Stimulated activated effector memory CD8-positive, alpha-beta T cell treated with anti-CD3 and anti-CD28 coated beads, Interleukin-12 subunit alpha, Interleukin-12 subunit beta, amount 100 ng/mL, for 72 hours (primary cell): ENCODE measurements around the gene CDC5L.

Experiments
- ATAC-seq: fragments of 150-1000 bp; cut with Tn5 transposase; 2 replicates; pipeline ENCODE4 v1.10.0; 2021
- DNase-seq, 2 donors: peaks; one replicate each; pipeline ENCODE4 v3.0.0; 2021 to 2022; ENCODE audit warnings: low spot score in 2 of 2
- H3K27ac Mint-ChIP-seq: one replicate; pipeline ENCODE4 v1.8.0; 2022; ENCODE audit warnings: mild to moderate bottlenecking, mixed read lengths
- H3K36me3 Mint-ChIP-seq: one replicate; pipeline ENCODE4 v1.8.0; 2022; ENCODE audit warnings: mild to moderate bottlenecking, mixed read lengths
- H3K4me1 Mint-ChIP-seq: one replicate; pipeline ENCODE4 v1.8.0; 2022; ENCODE audit warnings: mixed read lengths
- H3K4me3 Mint-ChIP-seq: one replicate; pipeline ENCODE4 v1.8.0; 2022; ENCODE audit warnings: mild to moderate bottlenecking, mixed read lengths
- H3K9me3 Mint-ChIP-seq: one replicate; pipeline ENCODE4 v1.8.0; 2022; ENCODE audit warnings: mixed read lengths

Gene CDC5L

GRCh38 chr6:44480097-44480541 lies 92.6 kb downstream of the CDC5L start:
- DNase-seq = no peak
- no peaks in the 10 kb centered on the region for H3K9me3 Mint-ChIP-seq

GRCh38 chr6:44481056-44481455 lies 93.5 kb downstream of the CDC5L start:
- ATAC-seq = no peak

More at GRCh38 chr6:44480097-44480541, 92.6 kb downstream of the CDC5L start:
- Mint-ChIP-seq H3K27ac (no peak overlapping the region), H3K4me1 (peaks cover 5% of the 10 kb centered on the region), H3K4me3 (no peak overlapping the region), H3K36me3 (no peaks in the 10 kb centered on the region)
- no peak for ATAC-seq

GRCh38 chr6:44481760-44482159 lies 94.3 kb downstream of the CDC5L start:
- ATAC-seq = no peak
- no peak overlapping the region for H3K4me3 Mint-ChIP-seq
- H3K9me3 Mint-ChIP-seq = no peaks in the 10 kb centered on the region
- no peaks in the 10 kb centered on the region for H3K4me1 Mint-ChIP-seq
- DNase-seq = no peak
- no peak overlapping the region for H3K27ac Mint-ChIP-seq
- H3K36me3 Mint-ChIP-seq = no peaks in the 10 kb centered on the region

More at GRCh38 chr6:44481056-44481455, 93.5 kb downstream of the CDC5L start:
- Mint-ChIP-seq H3K36me3 (no peaks in the 10 kb centered on the region), H3K27ac (no peak overlapping the region), H3K4me3 (no peak overlapping the region), H3K4me1 (no peaks in the 10 kb centered on the region), H3K9me3 (no peaks in the 10 kb centered on the region)
- no peak for DNase-seq

- DNase-seq (no peak), ATAC-seq (no peak)
- no peaks in the 10 kb centered on the region for H3K9me3 Mint-ChIP-seq
- H3K36me3 Mint-ChIP-seq = no peaks in the 10 kb centered on the region
- H3K4me3 Mint-ChIP-seq = no peak overlapping the region
- H3K4me1 Mint-ChIP-seq = no peaks in the 10 kb centered on the region
- no peak overlapping the region for H3K27ac Mint-ChIP-seq
These were observed 98.3 kb downstream of the CDC5L start for GRCh38 chr6:44485601-44486401.

GRCh38 chr6:44487002-44487401 lies 99.5 kb downstream of the CDC5L start:
- no peaks in the 10 kb centered on the region for H3K4me1 Mint-ChIP-seq
- H3K9me3 Mint-ChIP-seq = no peaks in the 10 kb centered on the region
- DNase-seq = no peak
- no peaks in the 10 kb centered on the region for H3K36me3 Mint-ChIP-seq
- no peak overlapping the region for H3K4me3 Mint-ChIP-seq
- H3K27ac Mint-ChIP-seq = no peak overlapping the region
- no peak for ATAC-seq

- Mint-ChIP-seq H3K4me1 (no peaks in the 10 kb centered on the region), H3K36me3 (no peaks in the 10 kb centered on the region), H3K27ac (no peak overlapping the region), H3K9me3 (no peaks in the 10 kb centered on the region), H3K4me3 (no peak overlapping the region)
- ATAC-seq (no peak), DNase-seq (no peak)
These were observed 100.1 kb downstream of the CDC5L start for GRCh38 chr6:44487586-44487985.

- Mint-ChIP-seq H3K36me3 (no peaks in the 10 kb centered on the region), H3K27ac (no peak overlapping the region)
- DNase-seq = no peak
These were observed 102.6 kb downstream of the CDC5L start for GRCh38 chr6:44489910-44490604.

GRCh38 chr6:44493132-44493531 lies 105.6 kb downstream of the CDC5L start:
- Mint-ChIP-seq H3K4me1 (no peaks in the 10 kb centered on the region), H3K9me3 (no peaks in the 10 kb centered on the region), H3K36me3 (no peaks in the 10 kb centered on the region), H3K4me3 (no peak overlapping the region), H3K27ac (peak overlapping the region; percentile 82)
- ATAC-seq (no peak), DNase-seq (no peak)

More at GRCh38 chr6:44489910-44490604, 102.6 kb downstream of the CDC5L start:
- no peaks in the 10 kb centered on the region for H3K4me1 Mint-ChIP-seq
- no peak for ATAC-seq
- H3K4me3 Mint-ChIP-seq = no peak overlapping the region
- H3K9me3 Mint-ChIP-seq = no peaks in the 10 kb centered on the region

GRCh38 chr6:44493593-44493992 lies 106.1 kb downstream of the CDC5L start:
- ATAC-seq (no peak), DNase-seq (no peak)
- Mint-ChIP-seq H3K9me3 (no peaks in the 10 kb centered on the region), H3K4me3 (no peak overlapping the region), H3K4me1 (no peaks in the 10 kb centered on the region), H3K27ac (peak overlapping the region; percentile 82), H3K36me3 (no peaks in the 10 kb centered on the region)

GRCh38 chr6:44494011-44494501 lies 106.5 kb downstream of the CDC5L start:
- Mint-ChIP-seq H3K27ac (no peak overlapping the region), H3K9me3 (no peaks in the 10 kb centered on the region), H3K4me1 (no peaks in the 10 kb centered on the region), H3K4me3 (no peak overlapping the region), H3K36me3 (no peaks in the 10 kb centered on the region)
- no peak for ATAC-seq
- no peak for DNase-seq

- ATAC-seq = no peak
- H3K27ac Mint-ChIP-seq = no peak overlapping the region
These were observed 107.8 kb downstream of the CDC5L start for GRCh38 chr6:44495036-44495901.

GRCh38 chr6:44496665-44497369 lies 109.3 kb downstream of the CDC5L start:
- H3K4me1 Mint-ChIP-seq = no peaks in the 10 kb centered on the region
- no peak for ATAC-seq

More at GRCh38 chr6:44495036-44495901, 107.8 kb downstream of the CDC5L start:
- DNase-seq = no peak
- Mint-ChIP-seq H3K4me1 (no peaks in the 10 kb centered on the region), H3K9me3 (no peaks in the 10 kb centered on the region), H3K4me3 (no peak overlapping the region), H3K36me3 (no peaks in the 10 kb centered on the region)

GRCh38 chr6:44497807-44498206 lies 110.3 kb downstream of the CDC5L start:
- Mint-ChIP-seq H3K9me3 (no peaks in the 10 kb centered on the region), H3K36me3 (no peaks in the 10 kb centered on the region), H3K4me3 (no peak overlapping the region), H3K4me1 (no peaks in the 10 kb centered on the region), H3K27ac (no peak overlapping the region)
- no peak for DNase-seq
- no peak for ATAC-seq

More at GRCh38 chr6:44496665-44497369, 109.3 kb downstream of the CDC5L start:
- H3K27ac Mint-ChIP-seq = no peak overlapping the region
- H3K4me3 Mint-ChIP-seq = no peak overlapping the region
- no peak for DNase-seq
- no peaks in the 10 kb centered on the region for H3K36me3 Mint-ChIP-seq
- H3K9me3 Mint-ChIP-seq = no peaks in the 10 kb centered on the region

GRCh38 chr6:44498436-44498835 lies 110.9 kb downstream of the CDC5L start:
- no peaks in the 10 kb centered on the region for H3K4me1 Mint-ChIP-seq
- no peaks in the 10 kb centered on the region for H3K36me3 Mint-ChIP-seq
- H3K9me3 Mint-ChIP-seq = no peaks in the 10 kb centered on the region
- no peak for ATAC-seq
- no peak for DNase-seq
- H3K4me3 Mint-ChIP-seq = no peak overlapping the region
- H3K27ac Mint-ChIP-seq = no peak overlapping the region
